Measurements from ENCODE around the gene CSMD2.

GRCh38 chr1:33680281-33680840, 484.7 kb downstream of the CSMD2 start:
- TF ChIP-seq, protein P1, sequence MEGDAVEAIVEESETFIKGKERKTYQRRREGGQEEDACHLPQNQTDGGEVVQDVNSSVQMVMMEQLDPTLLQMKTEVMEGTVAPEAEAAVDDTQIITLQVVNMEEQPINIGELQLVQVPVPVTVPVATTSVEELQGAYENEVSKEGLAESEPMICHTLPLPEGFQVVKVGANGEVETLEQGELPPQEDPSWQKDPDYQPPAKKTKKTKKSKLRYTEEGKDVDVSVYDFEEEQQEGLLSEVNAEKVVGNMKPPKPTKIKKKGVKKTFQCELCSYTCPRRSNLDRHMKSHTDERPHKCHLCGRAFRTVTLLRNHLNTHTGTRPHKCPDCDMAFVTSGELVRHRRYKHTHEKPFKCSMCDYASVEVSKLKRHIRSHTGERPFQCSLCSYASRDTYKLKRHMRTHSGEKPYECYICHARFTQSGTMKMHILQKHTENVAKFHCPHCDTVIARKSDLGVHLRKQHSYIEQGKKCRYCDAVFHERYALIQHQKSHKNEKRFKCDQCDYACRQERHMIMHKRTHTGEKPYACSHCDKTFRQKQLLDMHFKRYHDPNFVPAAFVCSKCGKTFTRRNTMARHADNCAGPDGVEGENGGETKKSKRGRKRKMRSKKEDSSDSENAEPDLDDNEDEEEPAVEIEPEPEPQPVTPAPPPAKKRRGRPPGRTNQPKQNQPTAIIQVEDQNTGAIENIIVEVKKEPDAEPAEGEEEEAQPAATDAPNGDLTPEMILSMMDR (IDR thresholded peaks at IDR 0.05; ENCODE audit: low read length): no peak
- TF ChIP-seq EZH2 (optimal IDR thresholded peaks at IDR 0.05; ENCODE audit: low read depth, low read length): no peak

Measured in MM.1S (cell line).